Kasumi-1 (cell line): Measurements from ENCODE around the gene DCUN1D5.
"Not testable (repeated sequence)": the region's sequence is repeated elsewhere in the genome, so short reads cannot be mapped to it uniquely, and the experiment has no call there.

Experiments used
- DNase-seq, 2 experiments: peaks; one replicate each; lab custom pipeline; 2025; lab: John Stamatoyannopoulos, UW

Gene DCUN1D5

DNA sequence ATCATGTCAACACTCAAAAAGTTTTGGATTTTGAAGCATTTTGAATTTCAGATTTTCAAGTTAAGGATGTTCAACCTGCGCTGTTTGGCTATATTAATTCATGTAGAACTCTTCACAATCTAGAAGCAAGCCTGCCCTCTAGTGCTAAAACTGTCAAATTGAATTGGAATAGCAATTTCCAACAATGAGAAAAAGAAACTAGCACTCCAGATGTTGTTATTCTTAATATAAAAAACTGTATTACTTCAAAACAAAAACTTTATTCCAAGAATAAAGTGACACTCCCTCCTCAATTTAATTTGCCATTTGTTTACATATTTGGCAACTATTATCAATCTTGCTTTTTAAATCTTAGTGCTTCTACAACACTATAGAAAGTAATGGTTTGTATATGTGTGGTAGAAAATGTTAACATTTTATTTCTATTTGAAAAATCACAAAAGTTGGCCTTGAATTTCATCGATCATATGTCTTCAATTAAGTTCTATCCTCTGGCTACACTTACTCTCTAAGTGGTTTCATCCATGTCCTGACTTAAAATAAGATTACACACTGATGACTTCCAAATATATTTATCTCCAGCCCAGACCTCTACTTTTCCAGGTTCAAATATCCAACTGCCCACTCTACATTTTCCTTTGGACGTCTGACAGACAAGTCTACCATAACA, 36.6 kb downstream of the DCUN1D5 start:
- DNase-seq = peak; percentile 38 to 69

DNA sequence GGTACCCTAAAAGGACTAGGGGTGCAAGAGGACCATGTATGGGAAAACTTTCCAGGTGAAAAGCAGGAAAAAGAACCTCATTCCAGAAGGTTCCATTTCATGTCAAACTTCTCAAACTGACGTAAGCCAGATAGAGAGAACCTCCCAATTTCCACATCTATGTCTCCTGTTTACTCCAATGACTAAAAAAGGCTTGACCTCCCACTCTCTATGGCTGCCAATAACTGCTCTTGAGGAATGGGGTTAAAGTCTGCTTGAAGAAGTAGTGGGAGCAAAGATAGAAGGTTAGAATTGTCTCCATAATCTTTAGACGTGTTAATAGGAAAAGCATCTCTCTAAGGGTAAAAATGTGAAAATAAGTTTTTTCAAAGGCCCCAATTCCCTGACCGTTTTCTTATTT, 38.0 kb downstream of the DCUN1D5 start:
- no peak for DNase-seq

DNA sequence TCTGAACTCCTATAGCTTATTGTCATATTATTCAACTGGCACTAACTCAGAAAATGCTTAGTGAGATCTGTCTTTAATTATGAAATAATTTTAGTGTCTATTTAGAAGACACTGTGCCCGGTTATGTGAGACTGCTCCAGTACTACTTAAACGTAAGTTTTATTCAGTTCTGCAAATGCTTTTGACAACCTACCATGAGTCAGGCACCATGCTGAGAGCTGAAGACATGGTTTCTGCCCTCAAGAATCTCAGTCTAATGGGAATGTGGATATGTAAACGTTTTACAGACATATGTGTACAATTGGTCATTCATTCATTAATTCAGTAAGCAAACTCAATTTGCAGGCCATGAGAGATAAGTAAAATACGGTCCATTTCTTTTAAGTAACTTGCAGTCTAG, 40.0 kb downstream of the DCUN1D5 start:
- DNase-seq = no peak

DNA sequence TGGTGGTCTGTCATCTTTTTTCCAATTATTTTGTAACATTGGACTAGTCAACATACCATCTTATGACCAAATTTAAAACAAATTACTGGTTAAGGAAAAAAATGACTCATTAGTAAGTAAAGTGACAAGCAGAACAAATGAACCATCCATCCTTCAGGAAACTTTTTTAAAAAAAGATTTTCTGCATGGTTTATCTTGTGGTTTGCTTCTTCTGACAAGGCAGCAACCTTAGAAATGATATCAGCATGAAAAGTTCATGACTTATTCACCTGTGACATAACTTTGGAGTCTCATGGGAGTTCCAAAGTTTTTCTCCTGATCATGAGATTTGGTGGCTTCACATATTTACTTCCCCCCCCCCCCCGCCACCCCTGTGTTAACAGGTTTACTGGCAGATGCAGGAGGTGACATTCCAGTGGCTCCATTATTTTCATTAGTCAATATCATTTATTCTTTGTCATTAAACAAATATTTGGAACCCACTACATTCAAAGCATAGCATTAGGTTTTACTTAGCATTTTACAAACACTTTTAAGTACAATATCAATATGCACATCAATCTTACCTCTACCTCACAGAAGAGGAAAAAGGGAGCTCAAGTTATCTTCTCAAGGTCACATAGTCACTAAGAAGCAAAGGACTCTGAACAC, 40.7 kb downstream of the DCUN1D5 start:
- no peak for DNase-seq

DNA sequence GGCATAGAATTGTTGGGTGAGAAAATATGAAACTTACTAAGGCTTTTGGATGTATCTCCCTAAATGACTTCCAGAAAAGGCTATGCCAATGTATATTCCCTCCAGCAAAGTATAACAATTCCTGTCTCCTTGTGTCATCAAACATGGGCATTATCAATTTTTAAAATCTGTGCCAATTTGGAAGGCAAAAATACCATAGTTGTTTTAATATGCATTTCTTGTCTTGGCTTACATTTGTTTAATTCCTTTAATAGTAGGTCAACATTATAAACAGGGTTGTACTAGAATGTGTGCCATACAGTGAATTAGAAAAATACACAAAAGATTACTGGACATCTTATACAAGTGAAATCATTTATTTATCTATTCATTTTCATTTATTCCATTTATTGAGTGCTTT, 41.6 kb downstream of the DCUN1D5 start:
- no peak for DNase-seq

DNA sequence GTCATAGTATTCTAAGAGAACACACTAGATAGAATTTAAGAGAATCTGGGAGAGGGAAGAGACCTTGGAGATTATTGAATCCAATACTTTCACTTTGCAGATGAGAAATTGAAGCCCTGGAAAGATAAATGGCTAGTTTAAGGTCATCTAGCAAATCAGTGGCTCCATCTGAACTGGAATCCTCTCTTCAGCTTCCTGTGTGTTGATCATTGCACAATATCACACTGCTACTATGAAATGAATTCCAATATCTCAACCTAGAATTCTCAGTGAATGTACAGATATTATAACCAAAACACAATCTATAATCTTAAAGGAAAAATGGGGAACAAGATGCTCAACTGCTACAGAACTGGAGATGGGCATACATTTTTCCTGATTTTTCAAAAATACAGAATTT, 44.1 kb downstream of the DCUN1D5 start:
- no peak for DNase-seq

DNA sequence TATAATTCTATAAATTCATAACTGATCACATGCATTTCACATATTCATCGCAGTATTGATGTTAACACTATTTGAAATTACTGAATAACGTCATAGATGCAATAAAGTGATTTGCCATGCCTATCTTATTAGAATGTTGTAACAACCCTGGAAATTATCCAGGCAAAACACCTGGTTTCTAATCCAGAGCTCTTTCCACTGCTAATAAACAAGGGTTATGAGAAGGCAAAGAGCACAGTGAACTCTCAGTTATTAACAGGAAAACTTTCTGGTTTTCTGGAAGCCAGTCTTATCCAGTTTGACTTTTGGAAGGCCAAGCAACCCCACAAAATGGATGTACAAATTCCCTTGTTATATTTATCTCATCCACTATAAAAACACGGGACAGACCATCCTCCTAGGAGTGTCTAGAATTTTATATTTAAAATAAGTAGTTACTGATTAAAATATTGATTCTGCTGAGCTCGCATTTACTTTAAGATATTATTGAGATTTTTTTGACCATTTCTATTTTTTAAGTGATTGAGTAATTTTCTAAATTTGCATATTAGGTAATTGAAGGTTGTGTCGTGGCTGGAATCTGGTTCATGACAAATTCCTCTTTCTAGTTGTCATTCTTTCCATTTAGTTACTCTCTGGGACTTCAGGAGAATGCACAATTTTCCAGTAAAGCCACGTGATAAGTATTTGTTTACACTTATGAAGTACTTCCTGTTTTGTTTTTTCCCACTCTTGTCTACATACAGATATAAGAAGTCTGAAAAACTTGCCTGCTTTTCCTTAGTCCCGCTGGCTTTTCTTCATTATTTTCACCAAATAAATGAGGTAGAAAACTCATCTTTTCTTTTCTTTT, 47.9 kb downstream of the DCUN1D5 start:
- DNase-seq = no peak

DNA sequence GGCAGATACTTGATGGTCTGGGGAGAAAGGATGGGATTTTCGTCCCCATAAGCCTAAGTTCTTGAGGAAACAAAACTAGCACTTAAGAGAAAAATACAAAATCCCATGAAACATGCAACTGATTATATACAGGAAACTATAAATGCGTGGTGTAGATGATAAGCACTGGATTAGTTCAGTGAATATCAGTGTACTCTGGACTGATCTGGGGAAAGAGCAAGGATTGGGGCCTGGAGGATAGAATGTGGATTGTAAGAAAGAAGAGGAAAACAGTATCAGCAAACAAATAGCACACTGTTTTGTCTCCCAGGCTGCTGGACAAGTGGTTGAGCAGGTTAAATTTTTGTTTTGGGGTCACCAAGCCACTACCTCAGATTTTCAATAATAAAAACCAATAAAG, 49.8 kb downstream of the DCUN1D5 start:
- no peak for DNase-seq

DNA sequence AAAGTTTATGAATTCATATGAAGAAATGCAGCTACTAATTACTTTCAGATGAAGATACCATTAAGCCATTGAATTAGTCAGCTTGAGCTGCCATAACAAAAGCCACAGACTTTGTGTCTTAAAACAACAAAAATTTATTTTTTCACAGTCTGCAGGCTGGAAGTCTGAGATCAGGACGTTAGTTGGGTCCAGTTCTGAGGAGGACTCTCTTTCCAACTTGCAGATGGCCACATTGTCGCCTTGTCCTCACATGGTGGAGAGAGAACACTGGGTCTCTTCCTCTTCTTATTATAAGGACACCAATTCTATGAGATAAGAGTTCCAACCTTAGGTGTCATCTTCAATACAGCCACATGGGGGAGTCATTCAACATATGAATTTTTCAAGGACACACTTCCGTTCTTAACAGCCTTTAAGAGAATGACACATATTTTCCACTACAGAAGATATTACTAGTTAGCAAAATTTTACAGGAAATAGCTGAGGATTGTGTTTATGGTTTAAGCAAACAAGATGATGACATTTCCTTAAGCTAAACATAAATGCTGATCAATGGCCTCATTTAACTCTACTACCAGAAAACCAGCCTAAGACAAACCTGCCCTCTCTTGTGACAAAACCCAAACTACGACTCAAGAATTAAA, 56.0 kb downstream of the DCUN1D5 start:
- DNase-seq = peak; percentile 88 to 93

DNA sequence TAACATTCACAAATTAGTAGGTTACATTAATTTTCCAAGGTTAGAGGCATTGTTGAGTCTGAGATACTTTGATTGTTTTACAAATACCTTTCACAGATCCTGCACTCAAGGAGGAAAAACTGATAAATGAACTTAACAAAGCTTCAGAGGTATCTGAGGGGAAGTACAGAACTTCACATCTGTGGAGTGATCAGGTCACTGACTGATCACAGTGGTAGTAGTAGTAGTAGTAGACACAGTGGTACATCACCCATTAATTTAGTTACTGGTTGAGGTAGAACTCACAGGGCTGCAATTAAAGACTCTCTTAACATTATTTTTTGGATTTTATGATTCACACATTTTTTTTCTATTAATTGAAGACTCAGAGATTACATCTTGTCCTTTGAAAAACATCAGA, 56.7 kb downstream of the DCUN1D5 start:
- no peak for DNase-seq

DNA sequence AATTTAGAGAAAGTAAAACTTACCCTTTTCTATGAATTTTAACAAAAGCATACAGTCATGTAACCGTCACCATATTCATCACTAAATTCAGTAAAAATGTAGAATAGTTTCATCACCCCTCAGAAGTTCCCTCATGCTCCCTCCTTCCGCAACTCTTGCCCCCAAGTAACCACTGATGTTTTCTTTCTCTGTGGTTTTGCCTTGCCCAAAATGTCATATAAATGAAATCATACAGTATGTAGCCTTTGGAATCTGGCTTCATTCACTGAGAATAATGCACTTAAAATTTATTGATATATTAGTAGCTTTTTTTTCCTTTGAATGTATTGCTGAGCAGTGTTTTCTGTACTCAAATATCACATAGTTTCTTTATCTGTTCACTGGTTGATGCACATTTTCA, 60.1 kb downstream of the DCUN1D5 start:
- DNase-seq = no peak

DNA sequence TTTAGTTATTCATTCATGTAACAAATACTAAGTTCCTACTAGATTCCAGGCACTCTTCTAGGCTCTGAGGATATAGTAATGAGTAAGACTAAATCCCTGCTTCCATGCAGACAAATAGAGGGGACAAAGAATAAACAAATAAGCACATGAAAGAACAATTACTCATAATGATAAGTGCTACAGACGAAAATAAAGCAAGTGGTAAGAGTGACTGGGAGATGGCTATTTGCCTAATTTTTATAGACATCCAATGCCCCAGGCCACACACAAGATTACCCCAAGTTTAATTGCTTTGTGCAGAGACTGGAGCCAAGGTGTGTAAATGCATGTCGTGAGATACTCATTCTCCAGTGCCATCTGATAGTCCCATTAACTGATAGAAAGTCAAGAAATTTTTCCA, 62.6 kb downstream of the DCUN1D5 start:
- DNase-seq = no peak

DNA sequence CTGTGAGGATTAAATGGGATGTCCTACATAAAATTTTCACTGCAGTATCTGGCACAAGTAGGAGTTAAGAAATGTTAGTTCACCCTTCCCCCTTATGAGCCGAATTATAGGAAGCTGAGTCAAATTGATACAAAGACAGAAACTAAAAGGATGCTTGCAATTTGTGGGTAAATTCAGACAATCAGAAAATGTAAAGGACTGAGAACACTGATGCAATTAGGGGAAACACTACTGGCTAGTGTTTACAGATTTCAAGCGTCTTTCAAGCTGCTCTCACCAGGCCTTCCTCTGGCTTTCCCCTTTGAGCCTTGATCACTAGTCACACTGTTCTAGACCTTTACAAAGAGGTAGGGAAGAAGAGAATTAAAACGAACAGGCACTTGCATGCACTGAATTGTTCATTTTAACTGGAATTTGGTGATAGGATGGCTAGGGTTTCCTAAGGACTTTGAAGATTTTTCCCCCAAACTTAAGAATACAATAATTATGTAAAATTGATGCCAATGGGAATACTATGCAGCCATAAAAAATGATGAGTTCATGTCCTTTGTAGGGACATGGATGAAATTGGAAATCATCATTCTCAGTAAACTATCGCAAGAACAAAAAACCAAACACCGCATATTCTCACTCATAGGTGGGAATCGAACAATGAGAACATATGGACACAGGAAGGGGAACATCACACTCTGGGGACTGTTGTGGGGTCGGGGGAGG, 63.5 kb downstream of the DCUN1D5 start:
- DNase-seq = not testable (repeated sequence)

DNA sequence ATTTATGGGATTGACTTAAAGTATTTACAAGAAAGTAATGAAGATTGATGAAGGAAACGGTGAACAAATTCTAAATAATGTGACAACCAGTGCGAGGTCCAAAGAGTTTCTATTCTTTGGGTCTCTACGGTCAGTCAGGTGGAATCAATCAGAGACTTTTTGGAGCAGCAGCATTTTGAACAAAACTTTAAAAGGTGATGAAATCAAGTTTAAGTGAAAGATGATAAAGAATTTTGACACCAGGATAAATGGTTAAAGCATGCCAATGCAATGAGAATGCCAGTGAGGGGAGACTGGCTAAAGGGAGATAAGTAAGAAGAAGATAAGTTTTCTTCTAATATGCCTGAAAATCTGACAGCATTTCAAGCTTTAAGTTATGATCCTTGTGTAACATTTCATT, 67.9 kb downstream of the DCUN1D5 start:
- DNase-seq = no peak

DNA sequence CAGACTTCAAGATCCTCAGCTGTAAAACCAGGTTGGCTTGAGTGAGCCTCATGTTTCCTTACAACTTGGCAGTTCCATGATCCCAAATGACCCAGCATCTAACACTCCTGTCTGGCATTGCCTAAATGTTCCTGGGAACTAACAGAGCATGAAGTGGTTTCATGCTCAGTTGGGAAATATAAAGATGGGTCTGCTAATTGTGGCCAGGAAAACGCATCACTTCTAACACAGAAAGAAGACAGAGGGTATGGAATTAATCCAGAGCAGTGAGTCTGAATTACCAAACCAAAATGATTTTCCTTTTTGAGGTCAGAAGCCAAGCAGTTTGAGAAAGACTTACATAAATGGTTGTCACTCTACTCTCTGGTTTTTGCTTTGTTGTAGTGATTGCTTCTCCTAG, 75.9 kb downstream of the DCUN1D5 start:
- DNase-seq = no peak

DNA sequence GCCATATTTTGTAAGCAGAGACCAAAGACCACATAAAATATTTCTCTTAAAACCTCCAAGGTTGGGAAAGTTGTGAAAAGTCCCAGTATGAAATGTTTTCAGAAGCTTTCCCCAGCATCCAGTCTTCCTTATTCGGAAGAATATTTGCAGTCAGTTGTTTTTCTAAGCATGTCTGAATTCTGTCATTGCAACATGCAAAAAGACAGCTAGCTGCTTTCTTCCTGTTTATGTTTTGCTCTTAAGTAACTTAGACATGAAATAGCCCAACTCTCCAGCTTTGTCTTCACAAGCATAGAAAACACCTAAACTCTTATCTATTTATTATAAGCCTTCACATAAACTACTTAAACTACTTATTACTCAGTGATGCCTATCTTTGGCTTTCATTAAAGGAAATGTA, 78.5 kb downstream of the DCUN1D5 start:
- DNase-seq = no peak
